ENCODE measurements around the gene FRMPD2.
A peak's percentile ranks its signal among the peaks of the same experiment; 100 is the strongest.
"Not testable (repeated sequence)": the region's sequence is repeated elsewhere in the genome, so short reads cannot be mapped to it uniquely, and the experiment has no call there.

FRMPD2 gene

GRCh38 chr10:48197236-48197899 lies 77.1 kb downstream of the FRMPD2 start:
- no peak for DNase-seq

DNA sequence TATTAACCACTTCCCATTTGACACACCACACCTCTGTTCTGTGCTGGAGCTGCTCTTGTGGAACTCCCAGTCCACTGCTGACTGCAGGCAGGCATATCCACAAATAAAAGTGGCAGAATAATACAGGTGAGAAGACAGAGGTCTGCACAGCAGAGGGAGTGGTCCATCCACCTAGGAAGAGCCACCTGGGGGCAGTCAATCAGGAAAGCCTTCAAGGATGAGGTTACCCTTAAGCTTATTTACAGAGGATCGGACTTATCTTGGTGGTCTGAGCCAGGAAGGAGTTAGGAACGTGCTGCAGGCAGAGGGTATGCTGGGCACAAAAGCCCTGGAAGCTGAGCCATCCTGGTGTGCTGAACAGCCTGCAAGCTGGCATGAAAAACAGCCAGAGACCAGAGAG lies 78.7 kb downstream of the FRMPD2 start:
- DNase-seq: no peak

GRCh38 chr10:48194830-48195229 lies 79.7 kb downstream of the FRMPD2 start:
- no peak for DNase-seq

DNA sequence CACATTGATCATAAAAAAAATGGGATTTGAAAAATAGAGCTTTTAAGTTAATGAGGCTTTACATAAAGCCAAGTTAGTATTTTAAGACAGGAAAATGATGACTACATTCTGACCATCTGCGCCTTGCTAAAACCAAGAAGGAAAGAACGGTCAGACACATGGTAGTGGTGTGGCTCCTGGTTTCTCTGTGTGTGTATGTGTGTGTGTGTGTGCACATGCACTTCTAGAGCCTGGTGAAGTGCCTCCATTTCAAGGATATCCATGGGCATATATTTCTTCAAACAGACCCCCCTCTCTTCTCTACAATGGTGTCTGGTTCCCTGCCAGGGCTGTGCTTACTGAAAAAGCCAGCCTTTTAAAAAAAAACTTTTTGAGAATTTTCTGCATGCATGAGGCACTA lies 80.9 kb downstream of the FRMPD2 start:
- DNase-seq: no peak

DNA sequence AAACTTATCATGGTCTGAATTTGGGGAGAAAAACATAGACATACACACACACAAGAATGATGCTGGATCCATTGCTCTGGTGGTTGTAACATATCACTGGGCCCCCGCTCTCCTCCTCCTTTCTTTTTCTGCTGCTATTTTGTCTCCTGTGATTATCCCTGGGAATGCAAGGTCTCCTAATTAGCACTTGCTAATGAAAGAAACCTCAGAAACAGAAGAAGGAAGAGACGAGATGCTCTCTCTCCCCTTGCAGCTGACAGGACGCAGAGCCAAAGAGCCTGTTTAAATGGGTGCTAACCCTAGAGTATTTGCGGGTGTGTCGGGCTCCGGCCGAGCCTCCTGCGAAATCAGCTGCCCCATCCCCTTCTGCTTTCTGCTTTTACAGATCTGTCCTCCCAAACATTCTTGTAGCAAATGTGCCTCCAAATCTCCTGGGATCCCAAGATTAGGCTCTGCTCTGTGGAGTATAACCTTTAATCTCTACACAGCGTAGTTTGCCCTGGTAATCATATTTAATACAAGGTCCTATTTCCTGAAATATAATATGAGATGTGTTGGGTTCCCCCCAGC lies 81.5 kb downstream of the FRMPD2 start:
- no peak for DNase-seq

- DNase-seq: peak; percentile 15
Observed at GRCh38 chr10:48187713-48188485, 86.6 kb downstream of the FRMPD2 start.

DNA sequence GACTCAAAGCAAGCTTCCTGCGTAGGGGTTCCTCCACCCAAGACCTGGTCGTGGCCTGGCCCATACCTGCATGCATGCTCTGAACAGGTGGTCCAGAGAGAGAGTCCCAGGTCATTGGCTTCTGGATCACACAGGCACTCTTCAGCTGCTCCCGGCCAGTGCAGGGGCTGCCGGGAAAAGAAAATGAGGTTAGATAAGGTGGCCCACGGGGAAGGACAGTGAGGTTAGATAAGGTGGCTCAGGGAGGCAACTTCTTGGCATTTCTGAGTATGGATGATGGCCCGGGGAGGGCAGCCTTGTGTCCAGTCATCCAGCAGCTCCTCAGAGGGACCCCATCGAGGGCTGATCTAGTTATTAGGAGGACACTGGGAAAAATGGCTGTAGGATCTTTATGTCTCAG lies 87.4 kb downstream of the FRMPD2 start:
- no peak for DNase-seq

GRCh38 chr10:48186264-48186804 lies 88.2 kb downstream of the FRMPD2 start:
- not testable (repeated sequence) for DNase-seq

GRCh38 chr10:48184224-48184623 lies 90.3 kb downstream of the FRMPD2 start:
- DNase-seq: no peak

DNA sequence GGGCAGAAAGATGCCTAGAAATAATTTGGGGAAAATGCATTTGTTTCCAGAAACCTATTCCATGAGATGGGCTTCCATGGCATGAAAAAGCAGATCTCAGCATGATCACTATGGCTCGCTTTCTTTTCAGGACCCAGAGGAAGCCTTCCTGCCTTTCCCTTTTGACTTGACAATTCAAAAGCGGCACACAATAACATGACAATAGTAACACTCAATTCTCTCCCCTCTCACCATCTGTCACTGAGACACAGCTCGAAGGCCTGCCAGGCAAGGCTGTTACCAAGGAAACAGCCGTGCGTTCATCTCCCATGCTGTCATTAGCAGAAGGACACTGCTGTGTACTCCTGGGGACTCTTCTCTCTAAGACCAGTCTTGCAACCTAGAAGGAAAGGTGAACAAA lies 101.8 kb downstream of the FRMPD2 start:
- DNase-seq: not testable (repeated sequence)

DNA sequence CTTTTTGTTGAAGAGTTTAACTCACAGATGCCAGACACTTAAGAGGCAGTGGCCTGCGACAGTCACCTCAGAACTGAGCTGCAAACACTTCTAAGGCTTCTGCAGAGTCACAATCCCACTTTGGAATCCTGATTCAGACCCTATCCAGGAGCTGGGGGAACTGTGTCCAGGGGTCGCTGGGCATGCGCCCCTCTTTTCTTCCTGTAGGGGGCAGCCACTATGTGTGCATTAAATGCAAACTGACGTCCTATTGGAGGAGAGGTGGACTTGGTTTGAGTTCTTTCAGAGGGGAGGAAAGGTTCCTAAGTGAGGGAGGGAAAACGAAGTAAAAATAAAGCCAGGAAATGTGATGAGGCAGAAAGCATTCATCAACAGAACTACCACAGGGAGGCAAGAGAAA lies 113.8 kb downstream of the FRMPD2 start:
- DNase-seq: not testable (repeated sequence)

DNA sequence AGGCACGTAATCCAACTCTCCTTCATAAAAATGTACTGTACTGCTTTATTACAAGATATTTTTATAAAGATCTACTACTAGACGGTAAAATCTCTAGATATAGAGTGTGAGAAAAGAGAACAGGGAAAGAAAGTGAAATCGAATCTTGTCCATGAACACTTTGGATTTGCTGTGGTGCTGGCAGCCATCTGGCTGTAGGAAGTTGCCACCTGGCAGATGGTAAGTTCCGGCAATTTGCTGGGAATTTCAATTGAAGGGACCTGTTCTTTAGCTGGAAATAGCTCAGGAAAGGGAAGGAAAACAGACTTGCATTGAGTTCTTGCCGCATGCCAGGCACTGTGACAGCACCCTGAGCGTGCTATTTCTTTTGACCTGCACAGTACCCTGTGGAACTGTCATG lies 114.3 kb downstream of the FRMPD2 start:
- not testable (repeated sequence) for DNase-seq

DNA sequence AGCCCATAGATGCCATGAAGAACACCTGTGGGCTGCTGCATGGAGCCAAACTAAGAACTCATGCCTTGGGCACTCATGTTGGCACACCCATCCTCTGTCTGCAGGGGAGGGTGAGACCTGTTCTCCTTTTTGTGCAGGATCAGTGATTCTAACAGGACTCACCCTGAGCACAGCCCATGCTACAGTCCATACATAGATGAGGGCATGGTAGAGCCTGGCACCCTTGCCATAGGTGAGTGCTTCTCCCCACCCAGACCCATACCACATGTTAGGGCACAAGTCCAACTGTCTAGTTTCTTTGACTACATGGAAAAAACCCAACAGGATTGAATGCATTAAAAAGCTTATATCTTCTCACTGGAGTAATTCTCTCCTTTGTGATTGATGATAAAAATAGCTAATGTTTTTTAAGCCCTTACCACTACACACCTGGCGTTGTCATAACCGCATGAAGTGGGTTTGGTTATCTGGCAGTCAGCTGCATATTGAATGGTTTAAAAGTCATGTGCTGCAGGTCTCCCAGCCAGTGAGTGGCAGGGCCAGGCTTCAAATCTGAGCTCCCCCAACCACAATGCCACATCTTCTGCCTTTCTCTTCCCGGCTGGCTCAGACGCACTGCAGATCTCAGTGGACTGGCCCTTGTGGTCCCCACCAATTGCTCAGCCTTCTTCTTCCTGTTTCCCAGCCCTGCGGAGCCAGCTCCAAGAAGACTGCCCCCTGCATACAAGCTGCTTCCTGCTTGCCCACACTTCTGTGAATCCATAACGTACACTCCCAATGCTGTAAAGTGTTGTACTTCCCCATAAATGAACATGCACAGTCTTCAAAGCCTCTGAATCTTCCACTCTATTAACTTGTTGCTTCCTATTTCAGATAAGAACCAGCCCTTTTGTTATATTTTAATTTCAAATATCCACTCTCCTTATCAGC lies 120.0 kb downstream of the FRMPD2 start:
- DNase-seq: not testable (repeated sequence)

DNA sequence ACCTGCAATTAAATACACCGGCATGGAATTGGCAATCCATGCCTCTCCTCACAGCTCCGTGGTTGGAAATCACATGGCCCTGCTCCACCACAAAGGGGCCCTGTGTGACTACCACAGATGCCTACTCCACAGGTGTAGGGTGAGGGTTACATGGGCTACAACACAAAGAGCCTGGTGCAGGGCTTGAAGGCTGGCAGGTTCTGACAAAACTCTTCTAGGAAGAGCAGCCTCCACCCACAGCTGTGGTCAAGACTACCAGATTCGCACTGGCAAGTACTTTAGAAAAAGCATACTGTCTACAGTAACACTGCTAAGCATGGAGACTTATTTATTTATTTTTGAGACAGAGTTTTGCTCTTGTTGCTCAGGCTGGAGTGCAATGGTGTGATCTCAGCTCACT lies 126.9 kb downstream of the FRMPD2 start:
- not testable (repeated sequence) for DNase-seq

DNA sequence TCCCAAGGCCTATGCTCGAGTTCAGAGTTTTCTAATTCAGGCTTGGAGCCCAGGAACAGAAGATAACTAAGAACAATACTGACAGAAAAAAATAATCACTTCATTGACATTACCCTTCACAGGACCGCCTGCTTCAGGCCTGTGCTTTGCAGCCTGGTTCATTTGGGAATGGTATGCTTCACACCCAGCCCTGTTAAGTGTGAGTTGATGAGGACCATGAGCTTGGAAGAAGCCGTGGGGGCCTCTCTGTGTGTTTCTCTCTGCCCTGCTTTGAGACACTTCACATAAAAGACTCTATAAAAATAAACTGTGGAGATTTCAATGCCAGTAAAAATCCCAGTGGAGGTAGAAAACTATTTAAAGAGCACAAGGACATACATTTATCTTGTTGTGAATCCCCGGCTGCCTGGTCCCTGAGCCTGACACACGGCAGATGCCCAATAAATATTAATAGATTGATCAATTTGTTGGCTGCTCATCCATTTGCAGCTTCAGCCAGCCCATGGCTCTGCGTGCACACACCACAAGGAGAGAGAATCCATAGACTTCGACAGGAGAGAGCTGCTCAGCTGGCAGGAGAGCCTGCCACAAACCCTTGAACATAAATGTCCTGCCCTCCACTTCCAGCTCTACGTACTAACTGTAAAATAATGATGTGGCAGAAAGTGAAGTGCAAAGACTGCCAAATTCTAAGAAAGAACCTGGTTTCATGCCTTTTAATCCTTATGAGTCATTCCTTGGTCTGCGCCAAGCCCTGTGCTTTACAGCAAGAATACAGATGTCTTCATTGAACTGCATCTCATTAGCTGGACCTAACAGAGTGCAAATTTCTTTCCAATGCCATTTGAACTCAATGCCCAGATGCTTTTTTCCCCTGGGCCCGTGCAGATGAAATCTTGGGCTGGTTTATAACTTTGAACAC lies 130.5 kb downstream of the FRMPD2 start:
- not testable (repeated sequence) for DNase-seq

DNA sequence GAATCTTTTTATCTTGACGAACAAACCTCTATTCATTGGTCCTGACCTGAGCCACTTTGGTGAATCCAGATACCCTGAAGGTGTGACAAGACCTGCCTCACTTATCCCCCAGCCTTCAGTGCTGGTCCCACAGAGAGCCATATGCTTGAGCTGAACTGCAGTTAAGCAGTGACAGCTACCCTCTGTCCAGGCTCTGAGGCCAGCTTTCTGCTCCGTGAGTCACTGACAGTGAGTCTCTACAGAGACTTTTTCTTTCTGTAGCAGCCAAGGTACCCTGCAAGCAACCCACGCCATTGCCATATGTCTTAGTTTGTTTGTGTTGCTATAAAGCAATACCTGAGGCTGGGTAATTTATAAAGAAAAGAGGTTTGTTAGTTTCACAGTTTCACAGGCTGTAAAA lies 133.5 kb downstream of the FRMPD2 start:
- DNase-seq: not testable (repeated sequence)

GRCh38 chr10:48139953-48140850 lies 134.3 kb downstream of the FRMPD2 start:
- DNase-seq: not testable (repeated sequence)

DNA sequence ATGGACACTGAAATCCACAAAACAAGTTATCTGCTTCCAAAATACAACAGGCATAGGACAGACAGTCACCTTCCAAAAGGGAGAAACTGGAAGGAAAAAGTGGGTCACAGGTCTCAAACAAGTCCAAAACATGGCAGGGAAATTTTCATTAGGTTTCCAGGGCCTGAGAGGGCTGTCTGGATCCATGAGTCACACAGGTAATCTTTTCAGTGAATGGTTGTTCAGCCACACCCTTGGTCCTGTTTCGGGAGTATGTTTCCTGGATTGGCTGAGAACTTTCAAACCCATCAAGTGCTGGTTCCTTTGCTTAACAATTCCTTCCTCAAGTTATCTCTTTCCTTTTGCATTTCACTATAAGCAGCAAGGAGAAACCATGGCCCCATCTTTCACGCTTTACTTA lies 145.5 kb downstream of the FRMPD2 start:
- DNase-seq: not testable (repeated sequence)

DNA sequence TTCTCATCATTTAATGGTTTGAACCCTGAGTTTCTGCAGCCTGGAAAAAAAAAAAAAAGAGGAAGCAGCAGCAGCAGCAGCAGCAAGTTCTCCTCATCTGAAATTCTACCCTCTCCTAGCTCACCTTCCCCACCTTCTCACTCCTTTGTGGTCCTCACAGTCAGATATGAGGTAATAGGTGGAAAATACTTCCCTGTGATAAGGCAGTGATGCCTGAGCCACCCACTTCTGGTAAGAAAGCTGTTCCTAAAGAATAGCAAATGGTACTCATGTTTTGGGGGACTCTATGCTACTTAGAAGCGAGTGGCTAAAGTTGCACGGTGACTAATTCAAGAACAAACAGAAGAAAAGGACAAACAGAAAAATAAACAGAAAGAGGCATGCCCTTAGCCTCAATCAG lies 148.2 kb downstream of the FRMPD2 start:
- not testable (repeated sequence) for DNase-seq

DNA sequence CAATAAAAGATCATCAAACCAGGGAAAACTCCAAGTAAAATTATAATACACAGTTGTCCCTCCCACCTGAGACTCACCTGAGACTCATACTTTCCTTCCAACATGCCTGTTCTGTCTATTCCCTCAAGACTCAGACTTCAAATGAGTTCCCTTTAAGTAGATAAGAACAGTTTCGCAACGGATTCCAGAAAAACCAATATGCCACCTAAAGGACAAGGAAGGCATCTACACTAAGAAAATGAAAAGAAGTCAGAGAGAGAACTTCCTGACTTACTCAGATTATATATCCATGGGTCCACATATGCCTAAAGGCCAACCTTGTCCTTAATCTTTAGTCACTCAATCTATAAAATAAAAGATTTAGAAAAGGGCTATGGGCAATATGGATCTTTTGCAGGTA lies 148.9 kb downstream of the FRMPD2 start:
- not testable (repeated sequence) for DNase-seq
